H1 (cell line): ENCODE measurements around the gene DNAJB6. TPM values are rescaled to one million over a fixed set of nuclear protein-coding genes. Genes with fewer than 3 reads are reported as not detected.

Experiments used
- CTCF ChIA-PET: fragments of 300-600 bp; sonication (Branson Sonifier 250); formaldehyde crosslinking; loops from one replicate; lab custom pipeline; 2021; ENCODE audit not compliant: partially characterized antibody; lab: Charles Lee
- POLR2A ChIA-PET: fragments of 300-600 bp; sonication (Branson Sonifier 250); formaldehyde crosslinking; loops from one replicate; lab custom pipeline; 2021; ENCODE audit warnings: inconsistent platforms; ENCODE audit not compliant: partially characterized antibody; lab: Charles Lee
- DNase-seq, 2 experiments: peaks; one replicate each; pipeline versions ENCODE4 v3.0.0 to v3.0.0-alpha.2; 2010 to 2022; ENCODE audit warnings: low spot score in 2 of 2, low read depth in 1 of 2, mixed read lengths in 1 of 2
- FAIRE-seq: peaks from 2 replicates; lab custom pipeline; 2011; peaks lifted over from hg19 to GRCh38; lab: Jason Lieb, UNC
- H2AFZ ChIP-seq: 2 replicates; pipeline ENCODE4 v1.8.1; 2012; ENCODE audit warnings: low read length, inconsistent platforms
- H2AK5ac ChIP-seq: 2 replicates; pipeline ENCODE4 v1.6.1; 2013; ENCODE audit warnings: low read depth, low read length
- H2BK120ac ChIP-seq: replicated peaks from 2 replicates; pipeline ENCODE3; 2013; ENCODE audit warnings: low read depth, low read length, inconsistent platforms
- H2BK12ac ChIP-seq: 2 replicates; pipeline ENCODE4 v1.6.1; 2013; ENCODE audit warnings: low read depth, low read length
- H2BK15ac ChIP-seq: 2 replicates; pipeline ENCODE4 v1.6.1; 2013; ENCODE audit warnings: low read length
- H2BK20ac ChIP-seq: 2 replicates; pipeline ENCODE4 v1.6.1; 2013; ENCODE audit warnings: low read length
- H2BK5ac ChIP-seq: 2 replicates; pipeline ENCODE4 v1.6.1; 2013; ENCODE audit warnings: low read depth, low read length
- H3K14ac ChIP-seq: 2 replicates; pipeline ENCODE4 v1.6.1; 2013; ENCODE audit warnings: inconsistent platforms; ENCODE audit not compliant: insufficient read length
- H3K18ac ChIP-seq: 2 replicates; pipeline ENCODE4 v1.6.1; 2013; ENCODE audit warnings: low read length; ENCODE audit errors: extremely low read depth
- H3K23ac ChIP-seq: 2 replicates; pipeline ENCODE4 v1.6.1; 2013; ENCODE audit warnings: inconsistent platforms; ENCODE audit not compliant: insufficient read length
- H3K23me2 ChIP-seq: 2 replicates; pipeline ENCODE4 v1.6.1; 2013; ENCODE audit warnings: low read depth, low read length
- H3K27ac ChIP-seq: 2 replicates; pipeline ENCODE4 v1.6.1; 2011; ENCODE audit warnings: low read depth, low read length, inconsistent platforms
- H3K27me3 ChIP-seq, 4 experiments: replicated peaks in 1 of 4; 1 replicate in 1 of 4; 2 replicates in 3 of 4; pipeline versions ENCODE4 v1.6.1 to v1.8.1; 2011 to 2013; ENCODE audit warnings: low read length in 3 of 4, mild to moderate bottlenecking in 3 of 4, inconsistent platforms in 2 of 4, mixed read lengths in 2 of 4, moderate library complexity in 1 of 4; ENCODE audit not compliant: control insufficient read depth in 3 of 4, insufficient read depth in 3 of 4; ENCODE audit errors: extremely low read depth in 1 of 4
- H3K36me3 ChIP-seq, 4 experiments: 2 replicates each; pipeline versions ENCODE4 v1.6.1 to v1.8.1; 2011 to 2013; ENCODE audit warnings: mild to moderate bottlenecking in 4 of 4, low read length in 3 of 4, moderate library complexity in 2 of 4, control low read depth in 1 of 4, inconsistent platforms in 1 of 4; ENCODE audit not compliant: insufficient read depth in 4 of 4, control insufficient read depth in 2 of 4
- H3K4ac ChIP-seq: replicated peaks from 2 replicates; pipeline ENCODE3; 2013; ENCODE audit warnings: low read length, low read depth, mixed read lengths, inconsistent platforms; ENCODE audit not compliant: insufficient read length
- H3K4me1 ChIP-seq, 4 experiments: replicated peaks in 1 of 4; 1 replicate in 1 of 4; 2 replicates in 3 of 4; pipeline versions ENCODE4 v1.6.1 to v1.8.1; 2011 to 2013; ENCODE audit warnings: low read length in 3 of 4, inconsistent platforms in 2 of 4, mixed read lengths in 1 of 4; ENCODE audit not compliant: insufficient read depth in 4 of 4, control insufficient read depth in 3 of 4
- H3K4me2 ChIP-seq, 2 experiments: 2 replicates each; pipeline versions ENCODE4 v1.6.1 to v1.8.1; 2011 to 2013; ENCODE audit warnings: low read depth in 2 of 2, low read length in 2 of 2, control low read depth in 1 of 2, inconsistent platforms in 1 of 2, mild to moderate bottlenecking in 1 of 2; ENCODE audit not compliant: insufficient read depth in 1 of 2
- H3K4me3 ChIP-seq, 4 experiments: fragments of 200-600, 300-600 bp in 1 of 4; sonication (generic), shearing (Covaris generic), sonication (Bioruptor Twin) in 1 of 4; 2 replicates each; pipeline versions ENCODE4 v1.5.1 to v1.8.1; 2011 to 2016; ENCODE audit warnings: low read length in 4 of 4, low read depth in 3 of 4, control low read depth in 2 of 4, inconsistent platforms in 2 of 4, mild to moderate bottlenecking in 2 of 4, mixed read lengths in 1 of 4, moderate library complexity in 1 of 4; ENCODE audit not compliant: insufficient read depth in 2 of 4; ENCODE audit errors: extremely low read depth in 1 of 4
- H3K56ac ChIP-seq: replicated peaks from 2 replicates; pipeline ENCODE3; 2013; ENCODE audit warnings: low read depth, mild to moderate bottlenecking, mixed read lengths, low read length, inconsistent platforms; ENCODE audit not compliant: insufficient read length
- H3K79me1 ChIP-seq: 2 replicates; pipeline ENCODE4 v1.6.1; 2013; ENCODE audit warnings: low read depth, low read length, control low read depth
- H3K79me2 ChIP-seq, 2 experiments: 2 replicates each; pipeline versions ENCODE4 v1.6.1 to v1.8.1; 2012 to 2013; ENCODE audit warnings: low read length in 2 of 2, mild to moderate bottlenecking in 2 of 2, inconsistent platforms in 1 of 2; ENCODE audit not compliant: insufficient read depth in 2 of 2, control insufficient read depth in 1 of 2
- H3K9ac ChIP-seq, 4 experiments: replicated peaks in 1 of 4; 1 replicate in 1 of 4; 2 replicates in 3 of 4; pipeline versions ENCODE4 v1.6.1 to v1.8.1; 2011 to 2013; ENCODE audit warnings: low read depth in 3 of 4, low read length in 3 of 4, control low read depth in 2 of 4, mild to moderate bottlenecking in 2 of 4, moderate library complexity in 2 of 4, inconsistent platforms in 1 of 4; ENCODE audit errors: extremely low read depth in 1 of 4
- H3K9me3 ChIP-seq, 2 experiments: 2 replicates each; pipeline versions ENCODE4 v1.6.1 to v1.8.1; 2012 to 2013; ENCODE audit warnings: mild to moderate bottlenecking in 2 of 2, moderate library complexity in 2 of 2, control low read depth in 1 of 2, inconsistent platforms in 1 of 2, low read depth in 1 of 2, low read length in 1 of 2, mixed read lengths in 1 of 2; ENCODE audit not compliant: insufficient read depth in 2 of 2
- H4K20me1 ChIP-seq, 2 experiments: replicated peaks in 1 of 2; 2 replicates each; pipeline versions ENCODE3 to v1.8.1; 2011 to 2013; ENCODE audit warnings: inconsistent platforms in 2 of 2, low read length in 2 of 2, mild to moderate bottlenecking in 1 of 2; ENCODE audit not compliant: insufficient read depth in 2 of 2, control insufficient read depth in 1 of 2
- H4K5ac ChIP-seq: 2 replicates; pipeline ENCODE4 v1.6.1; 2013; ENCODE audit warnings: low read length, low read depth, mixed read lengths, inconsistent platforms; ENCODE audit not compliant: insufficient read length
- H4K8ac ChIP-seq: 2 replicates; pipeline ENCODE4 v1.8.0; 2013; ENCODE audit warnings: mild to moderate bottlenecking, moderate library complexity, low read length, inconsistent platforms; ENCODE audit not compliant: insufficient read depth; ENCODE audit errors: extremely low read depth
- H4K91ac ChIP-seq: replicated peaks from 2 replicates; pipeline ENCODE3; 2013; ENCODE audit warnings: low read length, mixed read lengths, inconsistent platforms; ENCODE audit not compliant: insufficient read length
- BCL11A ChIP-seq, 2 experiments: IDR thresholded peaks; one replicate each; pipeline ENCODE4 v1.6.1; 2011; ENCODE audit warnings: low read depth in 2 of 2, low read length in 2 of 2, mild to moderate bottlenecking in 2 of 2
- POLR2A ChIP-seq, 2 experiments: IDR thresholded peaks; 1 replicate in 1 of 2; 2 replicates in 1 of 2; pipeline ENCODE4 v1.6.1; 2011; ENCODE audit warnings: low read depth in 2 of 2, low read length in 2 of 2, mild to moderate bottlenecking in 2 of 2; ENCODE audit errors: control extremely low read depth in 1 of 2
- RAD21 ChIP-seq, 2 experiments: IDR thresholded peaks in 1 of 2; conservative IDR thresholded peaks in 1 of 2; 2 replicates each; pipeline ENCODE4 v1.6.1; 2011; ENCODE audit warnings: low read depth in 2 of 2, low read length in 2 of 2, improper control_type of control experiment in 1 of 2, inconsistent platforms in 1 of 2, mild to moderate bottlenecking in 1 of 2, moderate library complexity in 1 of 2
- WGBS, 2 experiments: shearing (Covaris generic) in 1 of 2; methylation state at CpG; one replicate each; pipeline versions ENCODE4 v1.1.6 to v1.1.7; 2013 to 2015; ENCODE audit warnings: low lambda C conversion rate in 2 of 2, mixed read lengths in 2 of 2, inconsistent platforms in 1 of 2, low coverage in 1 of 2, missing lambda C conversion rate in 1 of 2; ENCODE audit not compliant: insufficient replicate concordance in 2 of 2, insufficient coverage in 1 of 2, insufficient read length in 1 of 2; ENCODE audit errors: extremely low coverage in 1 of 2, missing lambda C conversion rate in 1 of 2; 5-methylcytosine and 5-hydroxymethylcytosine counted together
- polyA plus RNA-seq, 7 experiments: library from polyadenylated mRNA; depleted of rRNA in 3 of 7; stranded (reverse) in 5 of 7; unstranded in 2 of 7; fragments of >200 nt in 5 of 7; fragments of 200-250 nt in 2 of 7; gene quantifications; 1 replicate in 5 of 7; 2 replicates in 1 of 7; 4 replicates in 1 of 7; pipeline versions ENCODE4 v1.2.1 to v1.2.3, GENCODE V29; 2011 to 2013; ENCODE audit warnings: missing spikeins in 2 of 7, mixed read lengths in 2 of 7
- total RNA-seq: library from RNA; stranded (reverse); fragmentation: NEBNext Ultra II Directional; extraction: Animal tissue kit (Norgen Biotek cat#: 25700); gene quantifications from 2 replicates; pipeline ENCODE4 v1.2.1, GENCODE V29; 2021
- TF ChIP-seq, protein P1 (sequence below): IDR thresholded peaks from 2 replicates; pipeline ENCODE4 v1.6.1; 2012; ENCODE audit warnings: inconsistent platforms

The DNAJB6 gene
- total and polyA plus RNA-seq, 2 of the 8 experiments (the other 6 are each of a cell fraction or from before 2014, with no cell fraction given): 166 to 295 TPM

DNA sequence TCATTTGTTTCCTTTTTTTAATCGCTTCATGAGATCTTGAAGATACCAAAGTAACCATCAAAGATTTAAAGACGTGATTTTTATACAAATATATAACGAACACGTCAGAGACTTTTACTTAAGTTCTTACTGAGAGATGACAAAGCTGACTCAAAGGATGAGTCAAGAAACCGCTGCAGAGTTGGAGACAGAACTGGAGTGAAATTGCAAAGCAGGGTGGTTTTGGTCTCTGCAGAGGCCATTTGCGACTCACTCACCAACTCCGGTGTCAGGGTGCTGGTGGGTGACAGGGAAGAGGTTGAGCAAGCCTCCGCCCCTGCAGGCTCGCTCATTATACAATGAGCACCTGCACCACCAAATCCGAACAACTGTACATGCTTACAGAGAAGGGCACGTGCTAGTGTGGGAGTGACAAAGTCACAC, 75.2 kb downstream of the DNAJB6 start:
- H2BK20ac ChIP-seq: no peak overlapping the region
- no peak overlapping the region for H3K56ac ChIP-seq
- no peak overlapping the region for H3K4ac ChIP-seq
- no peak overlapping the region for H4K5ac ChIP-seq
- H4K91ac ChIP-seq: no peak overlapping the region
- DNase-seq (no peak), FAIRE-seq (no peak)
- H3K9me3 ChIP-seq: no peaks in the 10 kb centered on the region; a peak in 1 of 4 replicates
- CTCF ChIA-PET: no interaction called here
- H4K20me1 ChIP-seq: peaks cover 12 to 20% of the 10 kb centered on the region in 2 experiments
- no peak overlapping the region; the same call in 1 of the 2 replicates for H2BK12ac ChIP-seq
- TF ChIP-seq, protein P1, sequence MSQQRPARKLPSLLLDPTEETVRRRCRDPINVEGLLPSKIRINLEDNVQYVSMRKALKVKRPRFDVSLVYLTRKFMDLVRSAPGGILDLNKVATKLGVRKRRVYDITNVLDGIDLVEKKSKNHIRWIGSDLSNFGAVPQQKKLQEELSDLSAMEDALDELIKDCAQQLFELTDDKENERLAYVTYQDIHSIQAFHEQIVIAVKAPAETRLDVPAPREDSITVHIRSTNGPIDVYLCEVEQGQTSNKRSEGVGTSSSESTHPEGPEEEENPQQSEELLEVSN: no peak
- TF ChIP-seq RAD21 (IDR thresholded peaks at IDR 0.05 in 1 of 2, conservative IDR thresholded peaks at IDR 0.05 in 1 of 2; ENCODE audit: low read depth in 2 of 2, low read length in 2 of 2): no peak
- no peak for TF ChIP-seq BCL11A (IDR thresholded peaks at IDR 0.05; ENCODE audit: low read depth in 2 of 2, low read length in 2 of 2)
- no peak for TF ChIP-seq POLR2A (IDR thresholded peaks at IDR 0.05; ENCODE audit: control extremely low read depth in 1 of 2, low read depth in 2 of 2, low read length in 2 of 2)
- no peak overlapping the region for H2BK120ac ChIP-seq
- H2BK15ac ChIP-seq: no peak overlapping the region
- H2BK5ac ChIP-seq: peak overlapping the region; percentile 66; the same call in 1 of the 2 replicates
- H3K79me1 ChIP-seq: peaks cover 20% of the 10 kb centered on the region
- no peak overlapping the region for H3K4me2 ChIP-seq
- H3K23me2 ChIP-seq: no peaks in the 10 kb centered on the region
- POLR2A ChIA-PET: no interaction called here
- peaks cover 6 to 49% (median 28%) of the 10 kb centered on the region in 4 experiments; a peak in 7 of 8 replicates for H3K36me3 ChIP-seq
- peaks cover 5 to 16% (median 10%) of the 10 kb centered on the region in 4 experiments for H3K4me1 ChIP-seq
- no peak overlapping the region for H3K9ac ChIP-seq
- no peak overlapping the region for H2AFZ ChIP-seq
- no peak overlapping the region for H3K27ac ChIP-seq
- H3K4me3 ChIP-seq: no peak overlapping the region
- no peak overlapping the region for H3K14ac ChIP-seq
- H2AK5ac ChIP-seq: no peak overlapping the region
- H3K27me3 ChIP-seq: no peaks in the 10 kb centered on the region
- peaks cover 0 to 19% of the 10 kb centered on the region in 2 experiments; a peak in 1 of 4 replicates for H3K79me2 ChIP-seq
- H3K23ac ChIP-seq: no peak overlapping the region
- no peak overlapping the region; the same call in 1 of the 2 replicates for H4K8ac ChIP-seq
- WGBS, 2 experiments: 88% methylated on average over 11 of the region's 11 CpGs; no CpG with 5 or more reads in 1 of the 2 experiments
- no peak overlapping the region for H3K18ac ChIP-seq
